GM23248 (cell line): ENCODE results near the gene NDNF.

Experiments
- EZH2 ChIP-seq: fragments of 200-600 bp; sonication (generic); IDR thresholded peaks from 2 replicates; pipeline ENCODE4 v1.6.1; 2018; ENCODE audit warnings: antibody characterized with exemption, mild to moderate bottlenecking; ENCODE audit not compliant: insufficient read depth, poor library complexity, severe bottlenecking
- EZH2phosphoT487 ChIP-seq: fragments of 200-600 bp; sonication (generic); IDR thresholded peaks from 2 replicates; pipeline ENCODE4 v1.6.1; 2018; ENCODE audit warnings: antibody characterized with exemption, moderate library complexity, mild to moderate bottlenecking, low read depth; ENCODE audit not compliant: insufficient read depth

DNA sequence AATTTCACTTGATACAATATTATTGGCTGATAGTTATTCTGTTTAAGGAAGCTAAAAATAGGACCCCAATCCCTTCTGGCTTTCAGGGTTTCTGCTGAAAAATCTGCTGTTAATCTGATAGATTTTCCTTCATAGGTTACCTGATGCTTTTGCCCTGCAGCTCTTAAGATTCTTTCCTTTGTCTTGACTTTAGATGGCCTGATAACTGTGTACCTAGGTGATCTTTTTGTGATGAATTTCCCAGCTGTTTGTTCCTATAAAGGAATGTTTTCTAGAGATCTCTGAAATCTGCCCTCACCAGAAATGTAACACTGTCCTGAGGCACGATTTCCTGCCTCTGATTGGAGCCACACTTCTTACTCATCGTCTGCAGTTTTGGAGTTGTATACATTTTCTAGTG, 80.5 kb downstream of the NDNF start:
- TF ChIP-seq EZH2 = no peak
- no peak for TF ChIP-seq EZH2phosphoT487
